ENCODE measurements around the gene TIMP4. TPM values are rescaled to one million over a fixed set of nuclear protein-coding genes. Genes with fewer than 3 reads are reported as not detected.

Gene TIMP4
- total and polyA plus RNA-seq, 4 experiments from 2014 or later: not detected

DNA sequence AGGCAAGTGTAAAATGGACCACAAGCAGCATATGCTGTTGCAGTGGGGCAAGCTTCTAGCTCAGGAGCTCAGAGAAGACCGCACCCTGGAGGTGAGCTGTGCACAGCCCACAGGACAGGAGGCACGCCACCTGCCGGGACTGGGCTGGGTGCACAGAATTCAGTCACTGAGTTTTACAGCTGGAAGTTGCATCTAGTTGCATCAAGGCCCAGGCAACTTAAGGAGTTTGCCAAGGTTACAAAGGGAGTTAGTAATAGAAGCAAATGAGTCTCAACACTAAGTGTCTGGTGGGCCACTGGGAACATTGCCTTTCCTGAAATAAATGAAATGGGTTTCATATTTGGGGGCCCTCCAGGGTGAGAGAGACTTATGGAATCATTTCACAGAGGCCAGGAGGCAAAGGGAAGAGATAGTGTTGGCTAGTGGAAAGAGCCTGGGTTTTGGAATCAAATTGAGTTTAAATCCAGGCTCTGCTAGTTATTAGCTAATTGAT is 36.0 kb upstream of the TIMP4 start:
- Histone ChIP-seq H3K4me3 (ENCODE audit: low read length in 2 of 2) (no peak overlapping the region), H3K36me3 (ENCODE audit: insufficient read depth, low read length) (no peaks in the 10 kb centered on the region), H3K9me3 (ENCODE audit: control insufficient read depth in 1 of 2, low read length in 2 of 2) (no peaks in the 10 kb centered on the region), H3K27me3 (ENCODE audit: insufficient read depth, low read length) (no peaks in the 10 kb centered on the region), H3K27ac (ENCODE audit: low read depth, low read length) (no peak overlapping the region), H3K4me1 (ENCODE audit: insufficient read depth, low read length) (no peaks in the 10 kb centered on the region)
- peaks cover 0 to 2% of the 10 kb centered on the region in 2 donors for H3K27me3 Mint-ChIP-seq
- H3K36me3 Mint-ChIP-seq: no peaks in the 10 kb centered on the region
- intact Hi-C loops (cut with micrococcal nuclease): no loop called here
- DNase-seq: peak in 1 of 5 donors; percentile 1
- no peaks in the 10 kb centered on the region for H3K9me3 Mint-ChIP-seq
- ChIA-PET CTCF (ENCODE audit: partially characterized antibody) (interaction anchor here (0.9 to 1.2 kb wide), 3 partner anchors 11 to 286 kb away, joined by 3 to 5 read pairs (median 3); no protein-coding TSS in a partner anchor), POLR2A (ENCODE audit: partially characterized antibody) (no interaction called here)
- H3K4me3 Mint-ChIP-seq: no peak overlapping the region
- H3K4me1 Mint-ChIP-seq: peaks cover 0 to 5% (median under 1%) of the 10 kb centered on the region in 4 donors
- peak overlapping the region in 1 of 7 donors; percentile 8 for H3K27ac Mint-ChIP-seq

DNA sequence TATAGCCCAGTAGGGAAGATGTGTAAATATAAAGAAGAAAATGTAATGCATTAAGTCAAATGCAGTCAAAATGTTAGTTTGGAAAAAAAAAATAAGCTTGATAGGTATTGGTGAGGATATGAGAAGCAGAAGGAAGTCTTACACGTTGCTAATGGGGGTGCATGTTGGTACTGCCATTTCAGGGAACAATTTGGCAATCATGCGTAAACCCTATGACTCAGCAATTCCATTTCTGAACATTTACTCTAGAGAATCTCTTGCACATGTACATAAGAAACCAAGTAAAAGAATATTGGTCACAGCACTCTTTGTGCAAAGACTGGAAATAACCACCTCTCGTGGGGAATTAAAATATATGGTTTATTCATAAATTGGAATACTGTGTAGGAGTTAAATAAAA is 35.5 kb upstream of the TIMP4 start:
- Histone ChIP-seq H3K36me3 (ENCODE audit: insufficient read depth, low read length) (no peaks in the 10 kb centered on the region), H3K4me1 (ENCODE audit: insufficient read depth, low read length) (no peaks in the 10 kb centered on the region), H3K27me3 (ENCODE audit: insufficient read depth, low read length) (no peaks in the 10 kb centered on the region), H3K27ac (ENCODE audit: low read depth, low read length) (no peak overlapping the region), H3K9me3 (ENCODE audit: control insufficient read depth in 1 of 2, low read length in 2 of 2) (no peaks in the 10 kb centered on the region), H3K4me3 (ENCODE audit: low read length in 2 of 2) (no peak overlapping the region)
- ChIA-PET CTCF (ENCODE audit: partially characterized antibody) (interaction anchor here (0.9 to 1.2 kb wide), 3 partner anchors 10 to 286 kb away, joined by 3 to 5 read pairs (median 3); no protein-coding TSS in a partner anchor), POLR2A (ENCODE audit: partially characterized antibody) (no interaction called here)
- Mint-ChIP-seq H3K27ac (no peak overlapping the region), H3K4me3 (no peak overlapping the region), H3K36me3 (no peaks in the 10 kb centered on the region), H3K27me3 (peaks cover 0 to 2% of the 10 kb centered on the region in 2 donors), H3K4me1 (peaks cover 0 to 5% (median under 1%) of the 10 kb centered on the region in 4 donors), H3K9me3 (no peaks in the 10 kb centered on the region)
- no peak for DNase-seq
- intact Hi-C loops (cut with micrococcal nuclease): no loop called here

DNA sequence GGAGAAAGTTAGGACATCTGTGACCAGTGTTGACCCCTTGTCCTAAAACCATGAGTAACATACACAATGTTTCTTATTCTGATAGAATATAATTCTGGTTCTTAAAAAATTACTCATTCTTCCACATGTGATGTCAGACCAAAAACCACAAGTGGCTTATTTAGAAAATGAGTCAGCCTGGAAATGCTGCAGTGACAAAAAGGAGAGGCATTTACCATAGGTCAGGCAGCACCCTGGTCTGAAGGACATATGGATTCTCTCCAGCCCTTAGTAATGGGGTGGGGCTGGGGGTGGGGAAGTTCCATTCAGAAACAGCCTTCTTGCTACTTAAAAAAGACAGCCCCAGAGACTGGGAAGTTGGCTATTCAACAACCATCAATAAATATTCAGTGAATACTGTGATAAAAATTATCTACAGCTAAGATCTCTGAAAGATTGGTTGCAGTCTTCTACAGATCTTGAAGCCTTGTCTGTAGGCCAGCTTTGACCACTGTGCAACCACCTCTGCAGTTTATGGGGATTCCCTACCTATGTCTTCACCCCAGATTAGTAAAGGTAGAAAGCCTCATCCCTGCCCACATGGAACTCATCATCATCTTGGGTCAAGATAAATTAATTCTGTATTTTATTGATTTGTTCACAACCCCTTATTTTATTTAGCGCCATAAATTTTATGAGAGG is 34.9 kb upstream of the TIMP4 start:
- Histone ChIP-seq H3K4me3 (ENCODE audit: low read length in 2 of 2) (no peak overlapping the region), H3K9me3 (ENCODE audit: control insufficient read depth in 1 of 2, low read length in 2 of 2) (no peaks in the 10 kb centered on the region), H3K27me3 (ENCODE audit: insufficient read depth, low read length) (no peaks in the 10 kb centered on the region), H3K4me1 (ENCODE audit: insufficient read depth, low read length) (no peaks in the 10 kb centered on the region), H3K27ac (ENCODE audit: low read depth, low read length) (no peak overlapping the region), H3K36me3 (ENCODE audit: insufficient read depth, low read length) (no peaks in the 10 kb centered on the region)
- Mint-ChIP-seq H3K27me3 (peaks cover 0 to 2% of the 10 kb centered on the region in 2 donors), H3K4me3 (no peak overlapping the region), H3K9me3 (no peaks in the 10 kb centered on the region), H3K4me1 (peaks cover 0 to 5% (median under 1%) of the 10 kb centered on the region in 4 donors), H3K27ac (no peak overlapping the region), H3K36me3 (no peaks in the 10 kb centered on the region)
- POLR2A ChIA-PET (ENCODE audit: partially characterized antibody): no interaction called here
- no peak for DNase-seq
- CTCF ChIA-PET (ENCODE audit: partially characterized antibody): interaction anchor here (1.2 kb wide), 1 partner anchor 10 kb away, joined by 3 read pairs; no protein-coding TSS in a partner anchor
- intact Hi-C loops (cut with micrococcal nuclease): no loop called here

DNA sequence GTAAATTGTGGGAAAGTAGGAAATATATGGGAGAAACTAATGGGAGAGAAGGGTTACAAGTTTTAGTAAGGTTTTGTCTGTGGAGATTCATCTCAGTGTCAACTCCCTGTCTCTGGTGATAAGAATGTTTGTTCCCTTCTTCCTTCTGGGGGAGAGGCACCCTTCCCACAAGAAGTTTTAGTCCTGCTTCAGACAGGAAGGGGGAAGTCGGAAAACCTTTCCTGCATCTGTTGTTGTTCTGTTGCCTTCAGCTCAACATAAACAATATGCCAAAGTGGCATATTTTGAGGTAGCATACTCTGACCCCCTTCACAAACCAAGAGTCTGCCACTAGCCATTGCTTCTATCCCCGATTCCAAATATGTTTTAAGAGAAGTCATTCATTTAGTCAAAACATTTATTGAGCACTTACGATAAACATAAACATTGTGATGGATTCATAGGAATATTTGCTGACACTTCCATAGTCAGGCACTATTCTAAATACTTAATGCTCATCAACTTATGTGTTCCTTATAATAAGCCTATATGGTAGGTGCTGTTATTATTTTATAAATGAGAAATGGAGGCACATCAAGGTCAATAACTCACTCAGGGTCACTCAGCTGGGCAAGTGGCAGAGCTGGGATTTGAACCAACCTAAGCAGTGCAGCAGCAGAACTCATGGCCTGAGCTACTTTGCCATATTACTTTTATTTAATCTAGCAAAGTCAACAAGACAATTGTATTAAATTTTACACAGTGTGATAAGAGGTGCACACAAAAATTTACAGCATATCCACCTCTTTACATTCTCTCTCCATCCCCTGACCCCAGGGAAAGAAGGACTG is 34.2 kb upstream of the TIMP4 start:
- Histone ChIP-seq H3K9me3 (ENCODE audit: control insufficient read depth in 1 of 2, low read length in 2 of 2) (no peaks in the 10 kb centered on the region), H3K27ac (ENCODE audit: low read depth, low read length) (no peak overlapping the region), H3K36me3 (ENCODE audit: insufficient read depth, low read length) (no peaks in the 10 kb centered on the region), H3K27me3 (ENCODE audit: insufficient read depth, low read length) (no peaks in the 10 kb centered on the region), H3K4me3 (ENCODE audit: low read length in 2 of 2) (no peak overlapping the region), H3K4me1 (ENCODE audit: insufficient read depth, low read length) (no peaks in the 10 kb centered on the region)
- H3K27ac Mint-ChIP-seq: no peak overlapping the region
- ChIA-PET POLR2A (ENCODE audit: partially characterized antibody) (no interaction called here), CTCF (ENCODE audit: partially characterized antibody) (no interaction called here)
- DNase-seq: no peak
- peaks cover 0 to 2% of the 10 kb centered on the region in 2 donors for H3K27me3 Mint-ChIP-seq
- H3K9me3 Mint-ChIP-seq: no peaks in the 10 kb centered on the region
- no peak overlapping the region for H3K4me3 Mint-ChIP-seq
- intact Hi-C loops (cut with micrococcal nuclease): no loop called here
- no peaks in the 10 kb centered on the region for H3K36me3 Mint-ChIP-seq
- peaks cover 0 to 7% (median under 1%) of the 10 kb centered on the region in 4 donors for H3K4me1 Mint-ChIP-seq

DNA sequence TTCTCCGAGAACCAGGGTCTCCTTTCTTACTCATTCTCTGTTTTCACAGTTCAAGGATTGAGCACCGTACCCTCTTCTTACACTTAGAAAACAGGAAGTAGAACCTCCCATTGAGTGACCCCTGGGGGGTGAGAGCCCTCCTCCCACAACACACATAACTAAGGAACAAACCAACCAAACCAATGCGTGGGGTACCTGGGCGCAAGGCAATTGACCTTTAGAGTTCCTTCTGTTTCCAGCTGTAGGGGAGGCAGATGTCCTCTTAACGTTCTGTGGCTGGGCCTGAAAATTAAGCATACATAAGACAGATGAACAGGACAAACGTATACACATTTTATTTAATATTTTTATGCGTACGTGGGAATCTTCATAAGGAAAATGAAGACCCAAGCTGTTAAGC is 33.5 kb upstream of the TIMP4 start:
- Mint-ChIP-seq H3K27me3 (peaks cover 0 to 2% of the 10 kb centered on the region in 2 donors), H3K4me1 (peaks cover 2 to 14% (median 5%) of the 10 kb centered on the region in 4 donors), H3K36me3 (no peaks in the 10 kb centered on the region), H3K27ac (no peak overlapping the region), H3K9me3 (no peaks in the 10 kb centered on the region), H3K4me3 (no peak overlapping the region)
- no peaks in the 10 kb centered on the region for H3K36me3 ChIP-seq (ENCODE audit: insufficient read depth, low read length)
- POLR2A ChIA-PET (ENCODE audit: partially characterized antibody): no interaction called here
- H3K9me3 ChIP-seq (ENCODE audit: control insufficient read depth in 1 of 2, low read length in 2 of 2): no peaks in the 10 kb centered on the region
- no peak overlapping the region for H3K27ac ChIP-seq (ENCODE audit: low read depth, low read length)
- no peaks in the 10 kb centered on the region for H3K27me3 ChIP-seq (ENCODE audit: insufficient read depth, low read length)
- H3K4me1 ChIP-seq (ENCODE audit: insufficient read depth, low read length): peaks cover 5% of the 10 kb centered on the region
- no peak for DNase-seq
- intact Hi-C loops (cut with micrococcal nuclease): no loop called here
- no peak overlapping the region for H3K4me3 ChIP-seq (ENCODE audit: low read length in 2 of 2)
- CTCF ChIA-PET (ENCODE audit: partially characterized antibody): no interaction called here

DNA sequence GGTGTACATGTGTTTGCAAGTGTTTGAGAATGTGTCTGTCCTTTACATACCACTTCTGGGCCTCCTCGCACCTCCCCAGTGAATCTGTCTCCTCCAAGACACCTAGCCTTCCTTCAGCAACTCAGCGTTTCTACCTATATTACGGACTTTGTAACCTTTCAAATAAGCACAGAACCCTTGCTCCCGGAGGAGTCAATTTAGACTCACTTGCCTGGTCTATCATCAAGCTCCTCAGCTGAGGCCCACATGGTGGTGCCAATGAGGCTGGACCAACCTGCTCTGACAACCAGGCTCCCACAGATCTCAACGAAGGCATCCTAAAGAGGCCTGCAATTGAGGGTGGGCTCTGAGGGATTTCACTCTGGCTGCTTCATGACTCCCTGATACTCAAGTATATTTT is 32.8 kb upstream of the TIMP4 start:
- intact Hi-C loops (cut with micrococcal nuclease): no loop called here
- CTCF ChIA-PET (ENCODE audit: partially characterized antibody): no interaction called here
- peaks cover 8% of the 10 kb centered on the region for H3K4me1 ChIP-seq (ENCODE audit: insufficient read depth, low read length)
- peaks cover 2 to 14% (median 5%) of the 10 kb centered on the region in 4 donors for H3K4me1 Mint-ChIP-seq
- POLR2A ChIA-PET (ENCODE audit: partially characterized antibody): no interaction called here
- peaks cover 0 to 2% of the 10 kb centered on the region in 2 donors for H3K27me3 Mint-ChIP-seq
- no peaks in the 10 kb centered on the region for H3K36me3 ChIP-seq (ENCODE audit: insufficient read depth, low read length)
- H3K36me3 Mint-ChIP-seq: no peaks in the 10 kb centered on the region
- no peak overlapping the region for H3K27ac ChIP-seq (ENCODE audit: low read depth, low read length)
- H3K27ac Mint-ChIP-seq: no peak overlapping the region
- H3K9me3 ChIP-seq (ENCODE audit: control insufficient read depth in 1 of 2, low read length in 2 of 2): no peaks in the 10 kb centered on the region
- no peaks in the 10 kb centered on the region for H3K9me3 Mint-ChIP-seq
- no peak overlapping the region for H3K4me3 ChIP-seq (ENCODE audit: low read length in 2 of 2)
- no peaks in the 10 kb centered on the region for H3K27me3 ChIP-seq (ENCODE audit: insufficient read depth, low read length)
- no peak overlapping the region for H3K4me3 Mint-ChIP-seq
- DNase-seq: no peak

DNA sequence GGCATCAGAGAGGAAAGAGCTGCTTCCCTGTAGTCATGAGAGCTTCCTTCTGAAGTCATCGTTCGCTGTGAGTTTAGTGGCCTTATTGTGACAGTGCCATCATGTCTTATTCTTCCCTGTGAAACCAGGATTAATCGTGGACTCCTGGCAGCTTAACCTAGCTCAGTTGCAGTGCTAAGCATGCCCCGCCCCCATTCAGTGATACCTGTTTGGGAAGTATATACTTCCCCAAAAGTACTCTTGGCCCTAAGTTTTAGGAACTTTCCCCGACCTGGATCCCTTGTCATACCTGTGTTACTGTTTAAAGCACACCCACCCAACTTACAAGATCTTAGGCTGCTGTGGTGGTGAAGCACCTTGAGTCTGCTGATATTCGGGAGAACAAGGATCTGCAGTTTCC is 32.1 kb upstream of the TIMP4 start:
- POLR2A ChIA-PET (ENCODE audit: partially characterized antibody): no interaction called here
- Histone ChIP-seq H3K27me3 (ENCODE audit: insufficient read depth, low read length) (no peaks in the 10 kb centered on the region), H3K9me3 (ENCODE audit: control insufficient read depth in 1 of 2, low read length in 2 of 2) (no peaks in the 10 kb centered on the region), H3K4me3 (ENCODE audit: low read length in 2 of 2) (no peak overlapping the region), H3K27ac (ENCODE audit: low read depth, low read length) (no peak overlapping the region), H3K4me1 (ENCODE audit: insufficient read depth, low read length) (peaks cover 8% of the 10 kb centered on the region), H3K36me3 (ENCODE audit: insufficient read depth, low read length) (no peaks in the 10 kb centered on the region)
- intact Hi-C loops (cut with micrococcal nuclease): no loop called here
- no peak overlapping the region for H3K27ac Mint-ChIP-seq
- DNase-seq: no peak
- H3K27me3 Mint-ChIP-seq: peaks cover 0 to 2% of the 10 kb centered on the region in 2 donors
- no peaks in the 10 kb centered on the region for H3K36me3 Mint-ChIP-seq
- CTCF ChIA-PET (ENCODE audit: partially characterized antibody): no interaction called here
- H3K4me1 Mint-ChIP-seq: peaks cover 2 to 14% (median 5%) of the 10 kb centered on the region in 4 donors
- no peak overlapping the region for H3K4me3 Mint-ChIP-seq
- no peaks in the 10 kb centered on the region for H3K9me3 Mint-ChIP-seq
